ENCODE measurements around the gene CRIP2. TPM values are rescaled to one million over a fixed set of nuclear protein-coding genes. Genes with fewer than 3 reads are reported as not detected.

The CRIP2 gene
- total and polyA plus RNA-seq, 2 of the 13 experiments (the other 11 are each of a cell fraction or from before 2014, with no cell fraction given): 31.6 to 37.9 TPM

DNA sequence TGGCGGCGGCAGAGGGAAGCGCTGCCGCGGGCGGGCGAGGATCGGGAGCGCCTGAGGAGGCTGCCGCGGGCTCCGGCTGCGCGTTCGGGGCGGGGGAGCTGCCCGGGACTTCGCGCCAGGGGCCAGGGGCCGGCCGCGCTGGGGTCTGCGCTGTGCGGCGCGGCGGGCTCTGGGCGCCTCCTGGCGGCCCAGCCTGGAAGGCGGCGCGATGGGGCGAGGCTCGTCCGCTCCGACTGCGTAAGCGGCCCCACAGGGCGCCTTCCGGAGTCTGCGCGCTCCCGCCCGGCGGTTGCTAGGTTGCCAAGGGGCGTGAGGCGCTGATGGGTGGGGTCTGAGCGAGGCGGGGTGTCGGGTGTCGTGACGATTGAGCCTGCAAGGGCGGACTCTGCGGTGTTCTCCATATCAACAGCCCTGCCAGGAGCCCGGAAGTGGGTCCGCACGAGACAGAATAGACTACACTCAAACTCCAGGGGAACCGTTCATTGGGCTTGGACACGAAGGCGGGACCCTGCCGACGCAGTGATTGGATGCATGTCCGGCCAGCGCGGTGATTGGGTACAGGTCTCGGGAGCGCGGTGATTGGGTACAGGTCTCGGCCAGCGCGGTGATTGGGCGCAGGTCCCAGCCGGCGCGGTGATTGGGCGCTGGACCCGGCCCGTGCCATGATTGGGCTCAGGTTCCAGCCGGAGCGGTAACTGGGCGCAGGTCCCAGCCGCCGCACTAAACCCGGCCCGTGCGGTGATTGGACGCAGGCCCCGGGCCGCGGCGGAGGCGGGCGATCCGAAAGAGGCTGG lies 16.1 kb downstream of the CRIP2 start, which contains the start of gene TEDC1 (continued):
- TF ChIP-seq ZSCAN20 (CRISPR knock-in tag; IDR thresholded peaks at IDR 0.05; ENCODE audit: borderline replicate concordance) (peak; percentile 34; the same call in 1 of the 2 replicates), ZNF670 (CRISPR knock-in tag; IDR thresholded peaks at IDR 0.05; ENCODE audit: borderline replicate concordance) (peak; percentile 90; the same call in 1 of the 2 replicates), GFI1 (CRISPR knock-in tag; IDR thresholded peaks at IDR 0.05; ENCODE audit: borderline replicate concordance) (0 out of 2 replicates have a peak, but pooled peaks have one; percentile 46), ZNF263 (CRISPR knock-in tag; IDR thresholded peaks at IDR 0.05) (peak; percentile 13; the same call in 1 of the 2 replicates), SRSF1 (optimal IDR thresholded peaks at IDR 0.05; ENCODE audit: low read depth, low read length) (peak; percentile 90), GPN1 (CRISPR knock-in tag; IDR thresholded peaks at IDR 0.05; ENCODE audit: borderline replicate concordance) (no peak), SMAD9 (CRISPR knock-in tag; IDR thresholded peaks at IDR 0.05) (no peak), YEATS2 (CRISPR knock-in tag; IDR thresholded peaks at IDR 0.05; ENCODE audit: borderline replicate concordance) (peak; percentile 80), NONO (IDR thresholded peaks at IDR 0.05) (no peak), NONO (CRISPR knock-in tag; conservative IDR thresholded peaks at IDR 0.05) (peak; percentile 92), ZNF34 (CRISPR knock-in tag; IDR thresholded peaks at IDR 0.05; ENCODE audit: borderline replicate concordance) (0 out of 2 replicates have a peak, but pooled peaks have one; percentile 72), ZNF232 (CRISPR knock-in tag; IDR thresholded peaks at IDR 0.05; ENCODE audit: borderline replicate concordance) (no peak), TBX3 (IDR thresholded peaks at IDR 0.05; ENCODE audit: borderline replicate concordance) (peak; percentile 43; the same call in 1 of the 2 replicates), PPARG (CRISPR knock-in tag; conservative IDR thresholded peaks at IDR 0.05) (peak; percentile 14)
- TF ChIP-seq, protein P1, sequence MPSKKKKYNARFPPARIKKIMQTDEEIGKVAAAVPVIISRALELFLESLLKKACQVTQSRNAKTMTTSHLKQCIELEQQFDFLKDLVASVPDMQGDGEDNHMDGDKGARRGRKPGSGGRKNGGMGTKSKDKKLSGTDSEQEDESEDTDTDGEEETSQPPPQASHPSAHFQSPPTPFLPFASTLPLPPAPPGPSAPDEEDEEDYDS (CRISPR knock-in tag; IDR thresholded peaks at IDR 0.05): peak; percentile 60
- TF ChIP-seq, protein P2, sequence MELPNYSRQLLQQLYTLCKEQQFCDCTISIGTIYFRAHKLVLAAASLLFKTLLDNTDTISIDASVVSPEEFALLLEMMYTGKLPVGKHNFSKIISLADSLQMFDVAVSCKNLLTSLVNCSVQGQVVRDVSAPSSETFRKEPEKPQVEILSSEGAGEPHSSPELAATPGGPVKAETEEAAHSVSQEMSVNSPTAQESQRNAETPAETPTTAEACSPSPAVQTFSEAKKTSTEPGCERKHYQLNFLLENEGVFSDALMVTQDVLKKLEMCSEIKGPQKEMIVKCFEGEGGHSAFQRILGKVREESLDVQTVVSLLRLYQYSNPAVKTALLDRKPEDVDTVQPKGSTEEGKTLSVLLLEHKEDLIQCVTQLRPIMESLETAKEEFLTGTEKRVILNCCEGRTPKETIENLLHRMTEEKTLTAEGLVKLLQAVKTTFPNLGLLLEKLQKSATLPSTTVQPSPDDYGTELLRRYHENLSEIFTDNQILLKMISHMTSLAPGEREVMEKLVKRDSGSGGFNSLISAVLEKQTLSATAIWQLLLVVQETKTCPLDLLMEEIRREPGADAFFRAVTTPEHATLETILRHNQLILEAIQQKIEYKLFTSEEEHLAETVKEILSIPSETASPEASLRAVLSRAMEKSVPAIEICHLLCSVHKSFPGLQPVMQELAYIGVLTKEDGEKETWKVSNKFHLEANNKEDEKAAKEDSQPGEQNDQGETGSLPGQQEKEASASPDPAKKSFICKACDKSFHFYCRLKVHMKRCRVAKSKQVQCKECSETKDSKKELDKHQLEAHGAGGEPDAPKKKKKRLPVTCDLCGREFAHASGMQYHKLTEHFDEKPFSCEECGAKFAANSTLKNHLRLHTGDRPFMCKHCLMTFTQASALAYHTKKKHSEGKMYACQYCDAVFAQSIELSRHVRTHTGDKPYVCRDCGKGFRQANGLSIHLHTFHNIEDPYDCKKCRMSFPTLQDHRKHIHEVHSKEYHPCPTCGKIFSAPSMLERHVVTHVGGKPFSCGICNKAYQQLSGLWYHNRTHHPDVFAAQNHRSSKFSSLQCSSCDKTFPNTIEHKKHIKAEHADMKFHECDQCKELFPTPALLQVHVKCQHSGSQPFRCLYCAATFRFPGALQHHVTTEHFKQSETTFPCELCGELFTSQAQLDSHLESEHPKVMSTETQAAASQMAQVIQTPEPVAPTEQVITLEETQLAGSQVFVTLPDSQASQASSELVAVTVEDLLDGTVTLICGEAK (IDR thresholded peaks at IDR 0.05): peak; percentile 88
- TF ChIP-seq, protein P2 (CRISPR knock-in tag; IDR thresholded peaks at IDR 0.05): peak; percentile 74; the same call in 1 of the 2 replicates
- TF ChIP-seq, protein P3, sequence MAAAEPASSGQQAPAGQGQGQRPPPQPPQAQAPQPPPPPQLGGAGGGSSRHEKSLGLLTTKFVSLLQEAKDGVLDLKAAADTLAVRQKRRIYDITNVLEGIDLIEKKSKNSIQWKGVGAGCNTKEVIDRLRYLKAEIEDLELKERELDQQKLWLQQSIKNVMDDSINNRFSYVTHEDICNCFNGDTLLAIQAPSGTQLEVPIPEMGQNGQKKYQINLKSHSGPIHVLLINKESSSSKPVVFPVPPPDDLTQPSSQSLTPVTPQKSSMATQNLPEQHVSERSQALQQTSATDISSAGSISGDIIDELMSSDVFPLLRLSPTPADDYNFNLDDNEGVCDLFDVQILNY (CRISPR knock-in tag; conservative IDR thresholded peaks at IDR 0.05): peak; percentile 96

Measured in HepG2 (cell line).